Activated CD4-positive, alpha-beta T cell treated with anti-CD3 and anti-CD28 coated beads, Interleukin-2, amount 10 ng/mL, durations not matched to agents 24 days and 14 days (primary cell): Measurements from ENCODE around the gene TUBB4B. TPM values are rescaled to one million over a fixed set of nuclear protein-coding genes. Genes with fewer than 3 reads are reported as not detected.

Source experiments
- total RNA-seq: library from RNA; stranded (reverse); gene quantifications from 2 replicates; pipeline ENCODE4 v1.2.3, GENCODE V29; 2022

Gene TUBB4B
- total RNA-seq, 1 donor from 2014 or later = 299 TPM

Other genes starting within 250 kb of the TUBB4B start
- gene PAXX, start 248.9 kb upstream of the TUBB4B start, total RNA-seq = 87.8 and 90.2 TPM in 2 replicates
- gene CLIC3, start 244.7 kb upstream of the TUBB4B start, total RNA-seq = not detected in 2 replicates
- gene ABCA2, start 213.1 kb upstream of the TUBB4B start, total RNA-seq = 25.0 and 25.9 TPM in 2 replicates
- gene FUT7, start 209.2 kb upstream of the TUBB4B start, total RNA-seq = 0.09 TPM in 1 of 2 replicates, not detected in the other
- 58.1 and 59.4 TPM in 2 replicates for gene NPDC1, start 195.1 kb upstream of the TUBB4B start, total RNA-seq
- 0.21 TPM in 1 of 2 replicates, not detected in the other for gene ENTPD2, start 187.2 kb upstream of the TUBB4B start, total RNA-seq
- 22.8 and 23.8 TPM in 2 replicates for gene SAPCD2, start 170.7 kb upstream of the TUBB4B start, total RNA-seq
- 17.1 and 19.1 TPM in 2 replicates for gene UAP1L1, start 163.8 kb upstream of the TUBB4B start, total RNA-seq
- gene MAN1B1, start 154.3 kb upstream of the TUBB4B start, total RNA-seq = 49.7 and 50.1 TPM in 2 replicates
- gene DPP7, start 126.6 kb upstream of the TUBB4B start, total RNA-seq = 365 and 375 TPM in 2 replicates
- gene GRIN1, start 102.1 kb upstream of the TUBB4B start, total RNA-seq = 0.07 TPM in 1 of 2 replicates, not detected in the other
- gene LRRC26, start 71.2 kb upstream of the TUBB4B start, total RNA-seq = not detected in 2 replicates
- gene TMEM210, start 69.2 kb upstream of the TUBB4B start, total RNA-seq = not detected in 2 replicates
- gene ANAPC2, start 52.7 kb upstream of the TUBB4B start, total RNA-seq = 57.4 and 58.7 TPM in 2 replicates
- gene SSNA1, start 52.6 kb upstream of the TUBB4B start, total RNA-seq = 95.1 and 95.8 TPM in 2 replicates
- 15.1 and 16.3 TPM in 2 replicates for gene TPRN, start 40.5 kb upstream of the TUBB4B start, total RNA-seq
- gene TMEM203, start 35.6 kb upstream of the TUBB4B start, total RNA-seq = 38.8 and 39.3 TPM in 2 replicates
- gene NDOR1, start 35.6 kb upstream of the TUBB4B start, total RNA-seq = 45.1 and 45.6 TPM in 2 replicates
- 12.8 and 15.2 TPM in 2 replicates for gene RNF208, start 19.0 kb upstream of the TUBB4B start, total RNA-seq
- gene CYSRT1, start 16.1 kb upstream of the TUBB4B start, total RNA-seq = 0.54 and 0.68 TPM in 2 replicates
- gene RNF224, start 13.8 kb upstream of the TUBB4B start, total RNA-seq = not detected in 2 replicates
- not detected in 2 replicates for gene SLC34A3, start 10.4 kb upstream of the TUBB4B start, total RNA-seq
- gene STPG3, start 10.0 kb downstream of the TUBB4B start, total RNA-seq = 0.54 and 0.99 TPM in 2 replicates
- gene NELFB, start 14.0 kb downstream of the TUBB4B start, total RNA-seq = 72.4 and 75.3 TPM in 2 replicates
- gene TOR4A, start 36.4 kb downstream of the TUBB4B start, total RNA-seq = 10.3 and 11.4 TPM in 2 replicates
- gene NRARP, start 61.0 kb downstream of the TUBB4B start, total RNA-seq = 12.9 and 13.4 TPM in 2 replicates
- 4.4 and 5.2 TPM in 2 replicates for gene EXD3, start 181.9 kb downstream of the TUBB4B start, total RNA-seq
- gene NOXA1, start 182.1 kb downstream of the TUBB4B start, total RNA-seq = 0.30 and 0.36 TPM in 2 replicates
- gene ENTPD8, start 200.1 kb downstream of the TUBB4B start, total RNA-seq = not detected in 2 replicates
- 68.6 and 69.6 TPM in 2 replicates for gene NSMF, start 218.0 kb downstream of the TUBB4B start, total RNA-seq